HUES64 (cell line): ENCODE results near the gene GEMIN4.
"Not testable (repeated sequence)": the region's sequence is repeated elsewhere in the genome, so short reads cannot be mapped to it uniquely, and the experiment has no call there.

Experiments
- H3K27ac ChIP-seq: 2 replicates; pipeline ENCODE4 v1.7.0; 2013; ENCODE audit warnings: low read depth, low read length, inconsistent platforms
- H3K27me3 ChIP-seq: 2 replicates; pipeline ENCODE4 v1.6.1; 2013; ENCODE audit warnings: mild to moderate bottlenecking, low read length; ENCODE audit not compliant: insufficient read depth
- H3K36me3 ChIP-seq: 2 replicates; pipeline ENCODE4 v1.6.1; 2013; ENCODE audit warnings: mild to moderate bottlenecking, low read length; ENCODE audit not compliant: insufficient read depth
- H3K4me1 ChIP-seq: 2 replicates; pipeline ENCODE4 v1.6.1; 2013; ENCODE audit warnings: mild to moderate bottlenecking, low read length, moderate library complexity; ENCODE audit not compliant: insufficient read depth
- H3K4me3 ChIP-seq: 2 replicates; pipeline ENCODE4 v1.5.1; 2013; ENCODE audit warnings: mild to moderate bottlenecking, low read length, moderate library complexity
- H3K9ac ChIP-seq: 2 replicates; pipeline ENCODE4 v1.6.1; 2013; ENCODE audit warnings: mild to moderate bottlenecking, low read depth, low read length
- H3K9me3 ChIP-seq: 2 replicates; pipeline ENCODE4 v1.6.1; 2013; ENCODE audit warnings: low read depth, low read length; ENCODE audit not compliant: insufficient read depth
- WGBS: fragments of 150-250, 120-280 bp; methylation state at CpG from one replicate; pipeline ENCODE4 v1.1.7; 2013; ENCODE audit warnings: missing lambda C conversion rate; 5-methylcytosine and 5-hydroxymethylcytosine counted together

GEMIN4 gene

DNA sequence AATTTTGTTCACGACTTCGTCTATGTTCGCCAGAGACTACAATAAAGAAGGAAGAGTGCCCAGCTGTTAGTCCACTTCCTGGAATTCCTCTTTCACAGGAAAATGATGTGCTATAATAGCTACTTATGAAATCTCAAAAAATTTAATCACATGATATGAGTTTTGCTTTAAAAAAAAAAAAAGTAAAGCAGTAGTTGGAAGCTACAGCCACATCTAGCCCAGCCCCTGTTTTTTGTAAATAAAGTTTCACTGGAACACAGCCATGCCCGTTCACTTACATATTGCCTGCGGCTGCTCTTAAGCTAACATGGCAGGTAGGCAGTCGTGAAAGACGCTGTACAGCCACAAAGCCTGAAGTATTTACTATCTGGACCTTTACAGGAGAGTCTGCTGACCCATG is 52.7 kb downstream of the GEMIN4 start:
- Histone ChIP-seq H3K27me3 (no peaks in the 10 kb centered on the region), H3K4me1 (no peaks in the 10 kb centered on the region), H3K27ac (no peak overlapping the region), H3K9me3 (no peaks in the 10 kb centered on the region), H3K36me3 (peaks cover 40% of the 10 kb centered on the region), H3K9ac (no peak overlapping the region), H3K4me3 (no peak overlapping the region)
- 95% methylated on average over 7 of the region's 7 CpGs for WGBS

DNA sequence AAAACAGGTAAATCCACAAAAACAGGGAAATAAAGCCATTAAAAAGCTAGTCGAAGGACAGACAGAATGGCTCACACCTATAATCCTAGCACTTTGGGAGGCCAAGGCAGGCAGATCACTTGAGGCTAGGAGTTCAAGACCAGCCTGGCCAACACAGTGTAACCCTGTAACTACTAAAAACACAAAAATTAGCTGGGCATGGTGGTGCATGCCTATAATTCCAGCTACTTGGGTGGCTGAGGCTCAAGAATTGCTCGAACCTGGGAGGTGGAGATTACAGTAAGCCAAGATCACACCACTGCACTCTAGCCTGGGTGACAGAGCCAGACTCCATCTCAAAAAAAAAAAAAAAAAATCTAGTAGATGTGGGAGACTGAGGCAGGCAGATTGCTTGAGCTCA is 54.0 kb downstream of the GEMIN4 start:
- H3K27me3 ChIP-seq, H3K27ac ChIP-seq, H3K4me1 ChIP-seq, H3K9ac ChIP-seq, H3K4me3 ChIP-seq, H3K9me3 ChIP-seq: not testable (repeated sequence)
- 95% methylated on average over 2 of the region's 2 CpGs for WGBS
- H3K36me3 ChIP-seq: peaks cover 50% of the 10 kb centered on the region

DNA sequence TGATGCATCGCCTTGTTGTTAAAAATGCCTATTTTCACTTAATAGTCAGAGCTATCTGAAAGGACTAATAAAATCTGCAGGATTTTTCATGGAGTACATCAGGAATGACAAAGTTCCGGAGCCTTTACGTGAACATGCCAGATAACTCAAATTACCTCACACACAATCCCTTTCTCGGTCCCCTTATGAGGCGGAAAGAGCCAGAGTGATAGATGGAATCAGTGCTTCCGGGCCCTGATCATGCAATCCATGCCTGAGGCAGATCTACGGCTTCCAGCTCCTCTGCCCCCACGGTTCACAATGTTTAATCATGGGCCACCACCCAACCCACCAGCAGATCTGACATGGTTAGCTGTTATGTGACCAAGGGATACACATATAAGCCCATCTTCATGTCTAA is 54.4 kb downstream of the GEMIN4 start:
- 95% methylated on average over 8 of the region's 8 CpGs for WGBS
- Histone ChIP-seq H3K9me3 (no peaks in the 10 kb centered on the region), H3K27ac (no peak overlapping the region), H3K9ac (no peak overlapping the region), H3K36me3 (peaks cover 51% of the 10 kb centered on the region), H3K4me1 (no peaks in the 10 kb centered on the region), H3K27me3 (no peaks in the 10 kb centered on the region), H3K4me3 (no peak overlapping the region)

DNA sequence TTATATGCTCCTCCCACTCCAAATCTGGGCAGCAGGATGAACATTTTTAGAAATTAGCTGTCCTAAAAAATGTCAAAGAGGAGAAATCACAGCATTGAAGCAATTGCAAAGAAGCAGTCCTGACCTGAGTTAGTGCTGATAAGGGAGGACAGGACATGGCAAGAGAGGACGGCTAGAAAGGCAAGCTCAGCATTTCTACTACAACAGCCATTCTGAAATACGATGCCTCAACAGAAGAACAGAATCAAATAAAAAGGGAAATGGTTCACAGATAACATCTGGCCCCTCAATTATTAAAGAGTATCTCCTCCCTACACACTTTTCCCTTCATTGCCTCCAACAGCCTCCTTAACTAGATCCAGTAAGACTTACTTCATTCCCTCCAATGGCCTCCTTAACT is 55.7 kb downstream of the GEMIN4 start:
- Histone ChIP-seq H3K9me3 (no peaks in the 10 kb centered on the region), H3K36me3 (peaks cover 56% of the 10 kb centered on the region), H3K4me1 (no peaks in the 10 kb centered on the region), H3K27me3 (no peaks in the 10 kb centered on the region), H3K4me3 (no peak overlapping the region), H3K9ac (no peak overlapping the region), H3K27ac (no peak overlapping the region)
- 92% methylated on average over 2 of the region's 2 CpGs for WGBS
